B cell (primary cell): ENCODE data around the gene ERC2. TPM values are rescaled to one million over a fixed set of nuclear protein-coding genes. Genes with fewer than 3 reads are reported as not detected.

Experiments
- ATAC-seq: fragments of 200-7000 bp; cut with Tn5 transposase; one replicate; pipeline ENCODE4 v1.10.0; 2021; ENCODE audit warnings: low read depth, mild to moderate bottlenecking, moderate number of reproducible peaks, moderate library complexity
- CTCF ChIA-PET: fragments of 350-600 bp; sonication (Branson Sonifier 250); formaldehyde crosslinking; loops from one replicate; lab custom pipeline; 2021; ENCODE audit warnings: antibody characterized with exemption, inconsistent platforms; lab: Charles Lee
- POLR2A ChIA-PET: fragments of 350-600 bp; sonication (Branson Sonifier 250); formaldehyde crosslinking; loops from one replicate; lab custom pipeline; 2021; ENCODE audit warnings: antibody characterized with exemption; lab: Charles Lee
- DNase-seq: peaks from one replicate; pipeline ENCODE4 v3.0.0; 2013
- H2AFZ ChIP-seq: 2 replicates; pipeline ENCODE4 v1.6.1; 2012; ENCODE audit warnings: mild to moderate bottlenecking, low read depth, low read length; ENCODE audit not compliant: insufficient read depth, poor library complexity, severe bottlenecking
- H3K27ac ChIP-seq, 2 donors: 1 replicate in 1 of 2; 2 replicates in 1 of 2; pipeline ENCODE4 v1.5.1; 2012 to 2013; ENCODE audit warnings: low read length in 2 of 2, mild to moderate bottlenecking in 2 of 2, moderate library complexity in 1 of 2
- H3K27me3 ChIP-seq, 4 experiments: fragments of 200-600 bp in 1 of 4; sonication (generic) in 1 of 4; replicated peaks in 1 of 4; 1 replicate in 2 of 4; 2 replicates in 2 of 4; pipeline versions ENCODE4 v1.6.1 to v1.7.0; 2013 to 2016; ENCODE audit warnings: low read length in 3 of 4, mild to moderate bottlenecking in 2 of 4, mixed read lengths in 1 of 4, moderate library complexity in 1 of 4; ENCODE audit not compliant: insufficient read depth in 4 of 4, control insufficient read depth in 3 of 4; ENCODE audit errors: control extremely low read depth in 1 of 4
- H3K36me3 ChIP-seq, 2 experiments: replicated peaks in 1 of 2; 1 replicate in 1 of 2; 2 replicates in 1 of 2; pipeline versions ENCODE4 v1.6.1 to v1.7.1; 2013; ENCODE audit warnings: low read length in 1 of 2; ENCODE audit not compliant: insufficient read depth in 2 of 2, control insufficient read depth in 1 of 2; ENCODE audit errors: control extremely low read depth in 1 of 2, extremely low read depth in 1 of 2
- H3K4me1 ChIP-seq, 2 donors: fragments of 200-600 bp in 1 of 2; sonication (generic) in 1 of 2; 1 replicate in 1 of 2; 2 replicates in 1 of 2; pipeline versions ENCODE4 v1.5.1 to v1.6.1; 2013 to 2017; ENCODE audit warnings: low read length in 2 of 2; ENCODE audit not compliant: control insufficient read depth in 2 of 2, insufficient read depth in 2 of 2
- H3K4me2 ChIP-seq: replicated peaks from 2 replicates; pipeline ENCODE3; 2012; ENCODE audit warnings: mild to moderate bottlenecking, low read depth, low read length; ENCODE audit not compliant: poor library complexity, severe bottlenecking
- H3K4me3 ChIP-seq, 5 experiments: fragments of 200-600 bp in 1 of 5; sonication (generic) in 1 of 5; 1 replicate in 3 of 5; 2 replicates in 2 of 5; pipeline versions ENCODE4 v1.5.1 to v1.7.0; 2011 to 2016; ENCODE audit warnings: low read length in 4 of 5, mild to moderate bottlenecking in 4 of 5, low read depth in 2 of 5, control low read depth in 1 of 5, moderate library complexity in 1 of 5; ENCODE audit not compliant: insufficient read depth in 1 of 5; ENCODE audit errors: control extremely low read depth in 1 of 5, extremely low read depth in 1 of 5
- H3K79me2 ChIP-seq: fragments of 200-600 bp; sonication (generic); one replicate; pipeline ENCODE4 v1.6.0; 2016; ENCODE audit warnings: low read length; ENCODE audit not compliant: control insufficient read depth, insufficient read depth
- H3K9ac ChIP-seq: fragments of 200-600 bp; sonication (generic); 2 replicates; pipeline ENCODE4 v1.6.1; 2017; ENCODE audit warnings: mild to moderate bottlenecking, low read length, moderate library complexity
- H3K9me3 ChIP-seq, 3 donors: one replicate each; pipeline versions ENCODE4 v1.6.1 to v1.7.1; 2013; ENCODE audit warnings: low read length in 2 of 3; ENCODE audit not compliant: control insufficient read depth in 2 of 3, insufficient read depth in 1 of 3; ENCODE audit errors: control extremely low read depth in 1 of 3
- H4K20me1 ChIP-seq: 2 replicates; pipeline ENCODE4 v1.6.0; 2012; ENCODE audit warnings: mild to moderate bottlenecking, low read length; ENCODE audit not compliant: insufficient read depth, control insufficient read depth, poor library complexity, severe bottlenecking
- H3K27ac Mint-ChIP-seq: one replicate; pipeline ENCODE4 v1.8.0; 2021; ENCODE audit warnings: mixed read lengths
- H3K27me3 Mint-ChIP-seq: one replicate; pipeline ENCODE4 v1.8.0; 2021; ENCODE audit warnings: mixed read lengths
- H3K4me1 Mint-ChIP-seq: one replicate; pipeline ENCODE4 v1.8.0; 2021; ENCODE audit warnings: mixed read lengths
- H3K4me3 Mint-ChIP-seq: one replicate; pipeline ENCODE4 v1.8.0; 2021; ENCODE audit warnings: mixed read lengths
- H3K9me3 Mint-ChIP-seq: one replicate; pipeline ENCODE4 v1.8.0; 2022; ENCODE audit warnings: mixed read lengths; ENCODE audit not compliant: insufficient read depth
- EZH2 ChIP-seq: IDR thresholded peaks from 2 replicates; pipeline ENCODE4 v1.6.1; 2012; ENCODE audit warnings: borderline replicate concordance, low read depth, mild to moderate bottlenecking, moderate library complexity, low read length; ENCODE audit not compliant: insufficient read depth, poor library complexity, severe bottlenecking
- WGBS: methylation state at CpG from one replicate; pipeline ENCODE4 v1.1.5; 2013; ENCODE audit warnings: missing lambda C conversion rate; ENCODE audit not compliant: insufficient coverage; 5-methylcytosine and 5-hydroxymethylcytosine counted together
- intact Hi-C: fragments of 100-400 bp; cut with micrococcal nuclease; formaldehyde crosslinking; loops from one replicate; pipeline ENCODE4 v1.10.0; 2022
- polyA plus RNA-seq: library from polyadenylated mRNA; depleted of rRNA; stranded (reverse); fragments of >200 nt; gene quantifications from 2 replicates; pipeline ENCODE4 v1.2.3, GENCODE V29; 2012
- total RNA-seq, 2 donors: library from RNA; stranded (reverse); fragments of 120-200 nt in 1 of 2; gene quantifications; 1 replicate in 1 of 2; 2 replicates in 1 of 2; pipeline versions ENCODE4 v1.2.3 to v1.2.4, GENCODE V29; 2013 to 2022
- TF ChIP-seq, protein P1 (sequence below): fragments of 200-600 bp; IDR thresholded peaks from one replicate; pipeline ENCODE4 v1.8.0; 2022; ENCODE audit warnings: antibody characterized with exemption, mild to moderate bottlenecking

Gene ERC2
- total and polyA plus RNA-seq, 2 donors (not counting 1 experiment from before 2014, with no cell fraction given) = not detected

DNA sequence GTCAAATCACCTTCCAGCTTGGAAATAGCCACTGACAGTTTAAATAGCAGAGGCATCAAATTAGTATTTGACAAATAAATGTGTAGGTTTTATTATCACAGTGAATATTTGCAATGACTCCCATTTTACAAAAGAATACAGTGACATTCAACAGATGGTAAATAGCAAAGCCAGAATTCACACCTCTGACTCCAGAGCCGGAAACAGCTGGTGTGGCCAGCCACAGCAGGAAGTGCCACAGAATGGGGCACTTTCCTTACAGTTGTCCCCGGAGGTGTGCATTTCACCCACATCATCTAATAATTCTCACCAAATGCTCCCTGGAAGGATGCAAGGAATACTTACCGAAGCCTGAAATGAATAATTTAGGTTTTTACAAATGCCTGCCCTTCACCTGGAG, 685.5 kb downstream of the ERC2 start:
- no peak overlapping the region for H3K4me2 ChIP-seq
- Mint-ChIP-seq H3K27ac (no peak overlapping the region), H3K4me1 (no peaks in the 10 kb centered on the region), H3K9me3 (no peaks in the 10 kb centered on the region), H3K27me3 (peaks cover 5% of the 10 kb centered on the region), H3K4me3 (no peak overlapping the region)
- intact Hi-C loops = no loop called here
- H3K79me2 ChIP-seq = no peaks in the 10 kb centered on the region
- H3K4me1 ChIP-seq = no peaks in the 10 kb centered on the region
- ATAC-seq = no peak
- no peaks in the 10 kb centered on the region for H3K36me3 ChIP-seq
- no peaks in the 10 kb centered on the region for H3K27me3 ChIP-seq
- no peaks in the 10 kb centered on the region for H3K9me3 ChIP-seq
- DNase-seq = no peak
- TF ChIP-seq, protein P1, sequence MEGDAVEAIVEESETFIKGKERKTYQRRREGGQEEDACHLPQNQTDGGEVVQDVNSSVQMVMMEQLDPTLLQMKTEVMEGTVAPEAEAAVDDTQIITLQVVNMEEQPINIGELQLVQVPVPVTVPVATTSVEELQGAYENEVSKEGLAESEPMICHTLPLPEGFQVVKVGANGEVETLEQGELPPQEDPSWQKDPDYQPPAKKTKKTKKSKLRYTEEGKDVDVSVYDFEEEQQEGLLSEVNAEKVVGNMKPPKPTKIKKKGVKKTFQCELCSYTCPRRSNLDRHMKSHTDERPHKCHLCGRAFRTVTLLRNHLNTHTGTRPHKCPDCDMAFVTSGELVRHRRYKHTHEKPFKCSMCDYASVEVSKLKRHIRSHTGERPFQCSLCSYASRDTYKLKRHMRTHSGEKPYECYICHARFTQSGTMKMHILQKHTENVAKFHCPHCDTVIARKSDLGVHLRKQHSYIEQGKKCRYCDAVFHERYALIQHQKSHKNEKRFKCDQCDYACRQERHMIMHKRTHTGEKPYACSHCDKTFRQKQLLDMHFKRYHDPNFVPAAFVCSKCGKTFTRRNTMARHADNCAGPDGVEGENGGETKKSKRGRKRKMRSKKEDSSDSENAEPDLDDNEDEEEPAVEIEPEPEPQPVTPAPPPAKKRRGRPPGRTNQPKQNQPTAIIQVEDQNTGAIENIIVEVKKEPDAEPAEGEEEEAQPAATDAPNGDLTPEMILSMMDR = no peak
- TF ChIP-seq EZH2 = no peak
- H2AFZ ChIP-seq = no peak overlapping the region
- no peak overlapping the region for H3K9ac ChIP-seq
- H3K27ac ChIP-seq = no peak overlapping the region
- H3K4me3 ChIP-seq = no peak overlapping the region
- ChIA-PET POLR2A (no interaction called here), CTCF (no interaction called here)
- 59% methylated on average over 3 of the region's 3 CpGs for WGBS
- no peaks in the 10 kb centered on the region for H4K20me1 ChIP-seq

DNA sequence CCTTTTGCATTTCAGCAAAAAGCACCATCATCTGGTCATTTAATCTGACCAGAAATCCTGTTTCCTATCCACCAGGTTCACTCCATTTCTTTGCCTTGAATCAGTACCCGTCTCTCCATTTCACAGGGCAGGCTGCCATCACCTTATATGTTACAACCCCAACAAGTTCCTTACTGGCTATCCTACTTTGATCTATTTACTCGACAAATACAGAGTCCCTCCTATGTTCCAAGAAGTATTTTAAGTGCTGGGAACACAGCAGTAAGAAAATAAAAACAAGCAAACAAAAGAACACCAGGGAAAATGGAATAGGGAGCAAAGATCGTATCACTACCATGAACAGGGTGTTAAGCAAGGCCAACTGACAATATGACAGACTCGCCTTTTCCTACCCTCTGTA, 685.9 kb downstream of the ERC2 start:
- DNase-seq (no peak), ATAC-seq (no peak)
- ChIA-PET CTCF (no interaction called here), POLR2A (no interaction called here)
- H3K4me2 ChIP-seq = no peak overlapping the region
- no peaks in the 10 kb centered on the region for H3K4me1 Mint-ChIP-seq
- no peak overlapping the region for H3K4me3 Mint-ChIP-seq
- no peak overlapping the region for H3K9ac ChIP-seq
- no peaks in the 10 kb centered on the region for H3K27me3 ChIP-seq
- no peak overlapping the region for H3K27ac ChIP-seq
- H3K27ac Mint-ChIP-seq = no peak overlapping the region
- H3K79me2 ChIP-seq = no peaks in the 10 kb centered on the region
- H3K9me3 Mint-ChIP-seq = no peaks in the 10 kb centered on the region
- H3K9me3 ChIP-seq = no peaks in the 10 kb centered on the region
- no peaks in the 10 kb centered on the region for H3K4me1 ChIP-seq
- TF ChIP-seq, protein P1 = no peak
- no peak for TF ChIP-seq EZH2
- peaks cover 5% of the 10 kb centered on the region for H3K27me3 Mint-ChIP-seq
- no peak overlapping the region for H3K4me3 ChIP-seq
- intact Hi-C loops = no loop called here
- no peaks in the 10 kb centered on the region for H4K20me1 ChIP-seq
- no peaks in the 10 kb centered on the region for H3K36me3 ChIP-seq
- 75% methylated on average over 1 of the region's 4 CpGs for WGBS
- H2AFZ ChIP-seq = no peak overlapping the region
